Adrenal gland (tissue), 5 donors: ENCODE data around the gene ACBD6.

Experiments
- POLR2A ChIP-seq, 2 donors: fragments of 450-650 bp; IDR thresholded peaks; one replicate each; pipeline ENCODE4 v1.6.1; 2017; ENCODE audit warnings: antibody characterized with exemption in 2 of 2, mild to moderate bottlenecking in 2 of 2, moderate library complexity in 1 of 2
- TF ChIP-seq, protein P1 (sequence below), 6 experiments: fragments of 450-650 bp in 4 of 6; fragments of 200-600 bp in 2 of 6; sonication (generic) in 1 of 6; IDR thresholded peaks; 1 replicate in 5 of 6; 2 replicates in 1 of 6; pipeline versions ENCODE4 v1.5.1 to v1.8.0; 2016 to 2021; ENCODE audit warnings: antibody characterized with exemption in 6 of 6, mild to moderate bottlenecking in 2 of 6, moderate library complexity in 1 of 6
- donor health status: DM: no; HTN: no; CAD: no.

DNA sequence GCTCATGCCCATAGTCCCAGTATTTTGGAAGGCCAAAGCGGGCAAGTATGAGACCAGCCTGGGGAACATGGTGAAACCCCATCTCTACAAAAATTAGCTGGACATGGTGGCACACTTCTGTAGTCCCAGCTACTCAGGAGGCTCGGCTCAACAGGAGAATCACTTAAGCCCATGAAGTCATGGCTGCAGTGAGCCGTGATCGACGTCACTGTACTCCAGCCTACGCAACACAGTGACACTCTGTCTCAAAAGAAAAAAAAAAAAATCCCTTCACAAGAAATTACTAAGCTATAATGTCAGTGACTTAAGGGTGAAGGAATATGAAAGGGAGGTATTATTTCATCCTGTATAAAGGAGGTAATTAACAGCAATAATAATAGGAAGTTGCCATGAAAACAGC, 99.8 kb downstream of the ACBD6 start:
- TF ChIP-seq, protein P1, sequence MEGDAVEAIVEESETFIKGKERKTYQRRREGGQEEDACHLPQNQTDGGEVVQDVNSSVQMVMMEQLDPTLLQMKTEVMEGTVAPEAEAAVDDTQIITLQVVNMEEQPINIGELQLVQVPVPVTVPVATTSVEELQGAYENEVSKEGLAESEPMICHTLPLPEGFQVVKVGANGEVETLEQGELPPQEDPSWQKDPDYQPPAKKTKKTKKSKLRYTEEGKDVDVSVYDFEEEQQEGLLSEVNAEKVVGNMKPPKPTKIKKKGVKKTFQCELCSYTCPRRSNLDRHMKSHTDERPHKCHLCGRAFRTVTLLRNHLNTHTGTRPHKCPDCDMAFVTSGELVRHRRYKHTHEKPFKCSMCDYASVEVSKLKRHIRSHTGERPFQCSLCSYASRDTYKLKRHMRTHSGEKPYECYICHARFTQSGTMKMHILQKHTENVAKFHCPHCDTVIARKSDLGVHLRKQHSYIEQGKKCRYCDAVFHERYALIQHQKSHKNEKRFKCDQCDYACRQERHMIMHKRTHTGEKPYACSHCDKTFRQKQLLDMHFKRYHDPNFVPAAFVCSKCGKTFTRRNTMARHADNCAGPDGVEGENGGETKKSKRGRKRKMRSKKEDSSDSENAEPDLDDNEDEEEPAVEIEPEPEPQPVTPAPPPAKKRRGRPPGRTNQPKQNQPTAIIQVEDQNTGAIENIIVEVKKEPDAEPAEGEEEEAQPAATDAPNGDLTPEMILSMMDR (IDR thresholded peaks at IDR 0.05), result no peak
- no peak for TF ChIP-seq POLR2A (IDR thresholded peaks at IDR 0.05)
